Stimulated activated effector memory CD8-positive, alpha-beta T cell treated with anti-CD3 and anti-CD28 coated beads, Interleukin-12 subunit alpha, Interleukin-12 subunit beta, amount 100 ng/mL, for 72 hours (primary cell): ENCODE measurements around the gene SUN1.
"Not testable (repeated sequence)": the region's sequence is repeated elsewhere in the genome, so short reads cannot be mapped to it uniquely, and the experiment has no call there.

Experiments used
- ATAC-seq: fragments of 150-1000 bp; cut with Tn5 transposase; 2 replicates; pipeline ENCODE4 v1.10.0; 2021
- DNase-seq, 2 donors: peaks; one replicate each; pipeline ENCODE4 v3.0.0; 2021 to 2022; ENCODE audit warnings: low spot score in 2 of 2
- H3K27ac Mint-ChIP-seq: one replicate; pipeline ENCODE4 v1.8.0; 2022; ENCODE audit warnings: mild to moderate bottlenecking, mixed read lengths
- H3K36me3 Mint-ChIP-seq: one replicate; pipeline ENCODE4 v1.8.0; 2022; ENCODE audit warnings: mild to moderate bottlenecking, mixed read lengths
- H3K4me1 Mint-ChIP-seq: one replicate; pipeline ENCODE4 v1.8.0; 2022; ENCODE audit warnings: mixed read lengths
- H3K4me3 Mint-ChIP-seq: one replicate; pipeline ENCODE4 v1.8.0; 2022; ENCODE audit warnings: mild to moderate bottlenecking, mixed read lengths
- H3K9me3 Mint-ChIP-seq: one replicate; pipeline ENCODE4 v1.8.0; 2022; ENCODE audit warnings: mixed read lengths

SUN1 gene

DNA sequence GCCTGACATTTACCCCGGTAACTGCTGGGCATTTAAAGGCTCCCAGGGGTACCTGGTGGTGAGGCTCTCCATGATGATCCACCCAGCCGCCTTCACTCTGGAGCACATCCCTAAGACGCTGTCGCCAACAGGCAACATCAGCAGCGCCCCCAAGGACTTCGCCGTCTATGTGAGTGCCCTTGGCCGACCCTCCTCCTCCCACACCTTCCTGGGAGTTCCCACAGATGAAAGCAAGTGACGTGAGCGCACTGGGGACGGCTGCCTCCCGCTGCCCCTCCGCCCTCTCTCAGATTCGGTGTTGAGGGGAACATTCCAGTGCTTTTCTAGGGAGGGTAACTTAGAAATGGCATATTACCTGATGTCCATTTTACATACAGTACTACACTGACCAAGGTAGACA, 37.1 kb downstream of the SUN1 start:
- ATAC-seq (no peak), DNase-seq (no peak)
- H3K36me3 Mint-ChIP-seq: peaks cover 74% of the 10 kb centered on the region
- peaks cover 8% of the 10 kb centered on the region for H3K4me1 Mint-ChIP-seq
- no peaks in the 10 kb centered on the region for H3K9me3 Mint-ChIP-seq
- no peak overlapping the region for H3K27ac Mint-ChIP-seq
- no peak overlapping the region for H3K4me3 Mint-ChIP-seq

DNA sequence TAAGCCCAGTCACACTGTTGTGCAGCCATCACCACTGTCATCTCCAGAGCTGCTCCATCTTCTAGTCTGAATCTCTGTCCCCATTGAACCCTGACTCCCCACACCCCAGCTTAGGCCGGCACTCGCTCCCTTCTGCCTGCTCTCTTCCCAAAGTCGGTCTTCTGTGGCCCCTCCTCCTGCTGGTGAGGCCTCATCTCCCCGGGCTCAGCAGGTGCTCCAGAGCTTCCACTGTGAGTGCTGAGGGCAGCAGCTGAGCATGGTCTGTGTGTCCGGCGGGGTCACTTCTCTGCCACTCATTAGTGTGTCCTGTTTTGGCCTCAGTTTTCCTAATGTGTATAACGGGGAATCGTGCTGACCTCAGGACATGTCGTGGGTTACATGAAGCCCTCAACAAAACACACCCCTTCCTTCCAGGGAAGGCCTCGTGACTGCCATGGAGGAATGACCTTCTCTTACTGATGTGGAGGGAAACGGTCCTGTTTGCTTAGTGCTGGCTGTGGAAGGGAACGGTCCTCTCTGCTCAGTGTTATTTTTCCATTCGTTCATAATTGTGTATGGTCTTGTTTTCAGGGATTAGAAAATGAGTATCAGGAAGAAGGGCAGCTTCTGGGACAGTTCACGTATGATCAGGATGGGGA, 39.7 kb downstream of the SUN1 start:
- Mint-ChIP-seq H3K36me3 (peaks cover 60% of the 10 kb centered on the region), H3K4me1 (peaks cover 8% of the 10 kb centered on the region), H3K4me3 (no peak overlapping the region), H3K27ac (no peak overlapping the region), H3K9me3 (no peaks in the 10 kb centered on the region)
- no peak for ATAC-seq
- no peak for DNase-seq

DNA sequence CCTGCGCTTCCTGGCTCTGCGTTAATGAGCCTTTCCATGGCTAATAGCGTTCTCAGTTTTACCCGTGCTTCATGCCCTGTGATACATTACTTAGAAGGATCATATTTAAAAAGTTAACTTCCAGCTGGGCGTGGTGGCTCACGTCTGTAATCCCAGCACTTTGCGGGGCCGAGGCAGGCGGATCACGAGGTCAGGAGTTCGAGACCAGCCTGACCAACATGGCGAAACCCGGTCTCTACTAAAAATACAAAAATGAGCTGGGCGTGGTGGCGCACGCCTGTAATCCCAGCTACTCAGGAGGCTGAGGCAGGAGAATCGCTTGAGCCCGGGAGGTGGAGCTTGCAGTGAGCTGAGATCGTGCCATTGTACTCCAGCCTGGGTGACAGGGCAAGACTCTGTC, 40.4 kb downstream of the SUN1 start:
- H3K4me3 Mint-ChIP-seq, H3K27ac Mint-ChIP-seq, H3K4me1 Mint-ChIP-seq, ATAC-seq, H3K9me3 Mint-ChIP-seq, DNase-seq: not testable (repeated sequence)
- peaks cover 59% of the 10 kb centered on the region for H3K36me3 Mint-ChIP-seq

DNA sequence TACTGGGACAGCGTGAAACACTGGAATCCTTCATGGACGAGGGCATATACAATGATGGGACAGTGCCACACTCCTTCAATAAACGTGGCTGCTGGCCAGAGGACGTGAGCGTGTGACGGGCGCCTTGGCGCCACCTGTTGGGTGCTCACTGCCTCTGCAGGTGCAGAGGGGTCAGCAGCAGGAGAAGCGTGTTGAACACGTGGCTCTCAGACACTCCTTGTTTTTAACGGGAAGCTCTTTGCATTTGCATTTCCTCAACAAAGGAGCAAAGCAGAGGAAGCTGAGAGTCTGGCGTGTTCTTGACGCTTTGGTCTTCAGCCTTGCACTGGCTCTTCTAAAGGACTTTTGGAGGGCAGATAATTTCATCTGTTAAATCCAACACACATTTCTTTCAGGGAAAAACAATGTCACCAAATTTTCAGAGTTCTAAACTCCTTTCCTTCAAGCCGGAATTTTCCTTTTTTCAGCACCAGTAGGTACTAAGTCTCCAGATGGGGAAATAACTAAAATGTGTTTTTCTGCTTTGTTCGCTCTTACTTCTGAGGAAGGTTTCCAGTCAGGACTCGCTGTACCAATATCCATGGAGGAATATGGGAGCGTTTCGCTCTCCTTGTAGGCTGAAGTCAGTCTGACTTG, 41.2 kb downstream of the SUN1 start:
- no peak overlapping the region for H3K27ac Mint-ChIP-seq
- ATAC-seq (peak; percentile 35), DNase-seq (peak; percentile 58 to 82)
- peaks cover 14% of the 10 kb centered on the region for H3K4me1 Mint-ChIP-seq
- H3K4me3 Mint-ChIP-seq: no peak overlapping the region
- H3K9me3 Mint-ChIP-seq: no peaks in the 10 kb centered on the region
- peaks cover 54% of the 10 kb centered on the region for H3K36me3 Mint-ChIP-seq

DNA sequence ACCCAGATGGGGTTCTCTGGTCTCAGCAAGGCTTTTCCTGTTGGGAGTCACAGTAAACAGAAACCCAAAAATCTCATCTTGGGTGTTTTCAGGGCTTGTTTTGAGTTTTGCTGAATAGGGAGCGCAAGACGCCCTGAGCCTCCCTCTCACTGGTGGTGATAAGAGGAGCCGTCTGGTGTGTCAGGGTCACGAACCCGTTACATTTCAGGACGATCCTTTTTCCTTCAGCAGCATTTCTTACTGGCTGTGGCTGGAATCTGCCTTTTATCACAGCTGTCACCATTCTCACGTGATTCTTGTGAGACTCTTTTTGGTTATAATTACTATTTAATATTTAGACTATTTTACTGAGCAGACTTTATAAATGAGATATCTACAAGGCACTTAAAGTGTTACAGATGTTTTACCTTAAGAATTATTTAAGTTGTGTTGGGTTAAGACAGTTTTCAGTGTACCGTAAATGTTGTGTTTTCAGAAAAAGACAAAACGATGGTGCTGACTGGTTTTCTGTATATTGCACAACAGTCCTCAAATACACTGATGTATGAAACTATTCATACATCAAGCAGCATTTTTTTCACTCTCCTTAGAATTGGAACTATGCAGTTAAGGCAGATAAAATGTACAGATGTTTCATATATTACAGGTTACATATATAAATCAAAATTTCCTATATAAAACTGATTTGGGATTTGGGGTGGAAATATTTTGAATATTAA, 41.9 kb downstream of the SUN1 start:
- Mint-ChIP-seq H3K4me3 (no peak overlapping the region), H3K9me3 (no peaks in the 10 kb centered on the region), H3K4me1 (peaks cover 18% of the 10 kb centered on the region), H3K36me3 (peaks cover 51% of the 10 kb centered on the region), H3K27ac (no peak overlapping the region)
- no peak for DNase-seq
- no peak for ATAC-seq

DNA sequence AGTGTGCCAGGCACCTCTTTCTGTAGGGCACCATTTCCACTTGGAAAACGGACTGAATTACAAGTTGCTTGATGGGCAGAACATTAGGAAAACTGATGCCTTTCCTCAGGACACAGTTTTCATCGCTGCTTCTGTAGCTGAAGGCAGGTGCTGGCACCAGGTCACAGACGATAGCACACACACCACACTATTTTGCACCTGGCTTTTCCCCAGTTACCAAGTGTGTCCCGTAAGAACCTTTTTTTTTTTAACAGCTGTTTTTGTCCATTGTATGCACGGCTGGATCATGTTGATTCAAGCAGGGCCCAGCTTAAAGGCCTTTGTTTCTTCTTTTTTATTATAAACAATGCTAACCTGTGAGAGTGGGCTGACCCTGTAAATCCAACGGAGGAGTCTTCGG, 42.8 kb downstream of the SUN1 start:
- Mint-ChIP-seq H3K4me1 (peaks cover 23% of the 10 kb centered on the region), H3K9me3 (no peaks in the 10 kb centered on the region), H3K4me3 (no peak overlapping the region), H3K27ac (no peak overlapping the region), H3K36me3 (peaks cover 42% of the 10 kb centered on the region)
- ATAC-seq: no peak
- DNase-seq: no peak

DNA sequence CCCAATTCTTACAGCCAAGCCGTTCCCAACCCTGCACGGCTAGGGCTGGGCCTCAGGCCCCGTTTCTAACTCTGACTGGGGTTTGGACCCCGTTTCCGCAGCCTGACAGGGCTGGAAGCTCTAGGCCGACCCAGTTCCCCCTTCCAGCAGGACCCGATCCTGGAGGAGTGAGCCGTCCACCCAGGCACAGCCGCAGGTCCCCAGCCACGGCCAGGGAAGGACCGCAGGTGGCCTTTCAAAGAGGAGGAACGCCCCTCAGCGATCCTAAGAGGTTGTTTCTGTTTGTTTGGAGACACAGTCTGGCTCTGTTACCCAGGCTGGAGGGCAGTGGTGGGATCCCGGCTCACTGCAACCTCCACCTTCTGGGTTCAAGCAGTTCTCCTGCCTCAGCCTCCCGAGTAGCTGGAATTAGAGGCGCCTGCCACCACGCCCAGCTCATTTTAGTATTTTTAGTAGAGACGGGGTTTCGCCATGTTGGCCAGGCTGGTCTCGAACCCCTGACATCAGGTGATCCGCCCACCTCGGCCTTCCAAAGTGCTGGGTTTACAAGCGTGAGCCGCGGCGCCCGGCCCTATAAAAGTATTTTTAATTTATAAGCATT, 43.3 kb downstream of the SUN1 start:
- DNase-seq: no peak
- no peak for ATAC-seq
- Mint-ChIP-seq H3K27ac (no peak overlapping the region), H3K36me3 (peaks cover 37% of the 10 kb centered on the region), H3K9me3 (no peaks in the 10 kb centered on the region), H3K4me1 (peaks cover 23% of the 10 kb centered on the region), H3K4me3 (no peak overlapping the region)

DNA sequence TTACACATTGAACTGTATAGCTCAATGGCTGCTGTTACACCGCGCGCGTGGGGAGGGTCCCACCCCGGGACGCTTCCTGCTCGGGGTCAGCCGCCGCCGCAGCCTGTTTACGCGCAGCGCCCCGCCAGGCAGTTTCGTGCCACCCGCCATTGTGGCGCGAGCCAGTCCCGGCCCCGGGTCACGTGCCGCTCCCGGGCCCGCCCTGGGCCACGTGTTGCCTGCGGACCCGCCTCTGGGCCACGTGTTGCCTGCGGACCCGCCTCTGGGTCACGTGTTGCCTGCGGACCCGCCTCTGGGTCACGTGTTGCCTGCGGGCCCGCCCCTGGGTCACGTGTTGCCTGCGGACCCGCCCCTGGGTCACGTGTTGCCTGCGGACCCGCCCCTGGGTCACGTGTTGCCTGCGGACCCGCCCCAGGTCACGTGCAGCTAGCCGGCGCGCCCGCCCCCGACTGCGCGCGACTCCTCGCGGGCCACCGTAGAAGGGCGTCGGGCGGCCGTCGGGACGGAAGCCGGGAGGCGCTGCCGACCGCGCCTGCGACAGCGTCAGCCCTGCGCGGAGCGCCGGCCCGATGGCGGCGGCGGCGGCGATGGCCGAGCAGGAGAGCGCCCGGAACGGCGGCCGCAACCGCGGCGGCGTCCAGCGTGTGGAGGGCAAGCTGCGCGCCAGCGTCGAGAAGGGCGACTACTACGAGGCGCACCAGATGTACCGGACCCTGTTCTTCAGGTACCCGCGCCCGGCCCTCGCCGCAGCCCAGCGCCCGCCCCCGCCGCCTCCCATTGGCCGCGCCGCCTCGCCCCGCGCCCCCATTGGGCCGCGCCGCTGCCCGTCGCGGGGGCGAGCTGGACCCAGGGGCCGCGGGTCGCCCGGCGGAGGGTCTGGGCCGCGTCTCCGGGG, 44.0 kb downstream of the SUN1 start, which contains the start of gene GET4:
Gene GET4, plus strand, starts transcription at position 478 of the 895 bp plus-strand sequence. Its CDS starts 92 bp downstream, at position 570.
- peak within 1 kb of the TSS; percentile 95 for H3K27ac Mint-ChIP-seq
- H3K36me3 Mint-ChIP-seq: peaks cover 30% of the 10 kb centered on the region
- DNase-seq (peak; percentile 97 to 99), ATAC-seq (peak; percentile 91)
- H3K9me3 Mint-ChIP-seq: no peaks in the 10 kb centered on the region
- H3K4me1 Mint-ChIP-seq: peaks cover 23% of the 10 kb centered on the region
- peak within 1 kb of the TSS; percentile 93 for H3K4me3 Mint-ChIP-seq

DNA sequence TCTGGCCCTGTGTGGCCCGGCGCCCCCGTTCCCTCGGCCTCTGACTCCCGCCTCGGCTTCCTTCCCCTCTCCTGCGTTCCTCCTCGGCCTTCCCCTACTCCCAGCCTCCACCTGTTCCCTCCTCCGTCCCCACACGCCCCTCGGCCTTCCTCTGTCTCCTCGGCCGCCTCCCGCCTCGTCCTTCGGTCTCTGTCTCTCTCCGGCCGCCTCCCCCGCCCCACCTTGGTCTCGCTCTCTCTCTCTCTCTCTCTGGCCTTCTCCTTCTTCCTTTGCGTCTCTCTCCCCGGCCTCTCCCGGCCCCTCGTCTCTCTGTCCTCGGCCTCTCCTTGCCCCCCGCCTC, 44.7 kb downstream of the SUN1 start:
- H3K36me3 Mint-ChIP-seq: peaks cover 25% of the 10 kb centered on the region
- H3K4me3 Mint-ChIP-seq: peak overlapping the region; percentile 93
- ATAC-seq (peak; percentile 33), DNase-seq (no peak)
- peaks cover 23% of the 10 kb centered on the region for H3K4me1 Mint-ChIP-seq
- no peaks in the 10 kb centered on the region for H3K9me3 Mint-ChIP-seq
- peak overlapping the region; percentile 95 for H3K27ac Mint-ChIP-seq

DNA sequence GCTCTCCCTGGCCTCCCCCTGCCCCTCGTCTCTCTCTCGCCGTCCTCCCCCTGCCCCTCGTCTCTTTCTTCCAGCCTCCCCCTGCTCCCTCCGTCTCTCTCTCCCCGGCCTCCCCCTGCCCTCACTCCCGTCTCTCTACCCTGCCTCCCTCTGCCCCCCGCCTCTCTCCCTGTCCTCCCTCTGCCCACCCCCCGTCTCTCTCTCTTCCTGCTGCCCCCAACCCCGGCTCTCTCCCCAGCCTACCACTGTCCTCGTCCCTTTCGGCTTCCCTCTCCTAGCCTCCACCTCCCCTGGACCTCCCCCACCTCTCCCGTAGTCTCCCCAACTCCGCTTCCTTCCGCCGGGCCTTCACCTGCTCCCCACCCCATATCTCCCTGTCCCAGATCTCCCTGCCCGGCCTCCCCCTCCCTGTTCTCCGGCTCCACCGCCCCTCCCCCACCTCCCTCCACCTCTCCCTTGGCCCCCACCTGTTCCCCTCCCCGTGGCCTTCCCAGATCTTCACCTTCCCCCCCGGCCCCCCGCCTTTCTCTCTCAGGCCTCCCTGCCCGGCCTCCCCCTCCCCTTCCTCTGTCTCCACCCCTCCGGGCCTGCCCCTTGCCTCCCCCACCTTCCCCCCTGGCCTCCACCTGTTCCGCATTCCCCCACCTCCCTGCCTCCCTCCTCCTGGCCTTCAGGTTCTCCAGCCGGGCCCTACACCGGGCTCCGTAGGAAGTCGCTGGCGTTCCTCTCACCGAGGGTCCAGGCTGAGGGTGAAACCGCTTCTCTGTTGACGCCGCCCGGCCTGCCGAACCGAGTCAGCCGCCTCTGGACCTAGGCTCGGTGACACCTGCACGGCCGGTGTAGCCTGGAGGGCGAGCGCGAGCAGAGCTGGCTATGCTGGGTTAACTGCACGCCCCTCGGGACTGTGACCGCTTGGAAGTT, 45.3 kb downstream of the SUN1 start:
- no peaks in the 10 kb centered on the region for H3K9me3 Mint-ChIP-seq
- H3K4me1 Mint-ChIP-seq: peaks cover 24% of the 10 kb centered on the region
- H3K27ac Mint-ChIP-seq: peak overlapping the region; percentile 95
- H3K4me3 Mint-ChIP-seq: peak overlapping the region; percentile 93
- DNase-seq (no peak), ATAC-seq (no peak)
- H3K36me3 Mint-ChIP-seq: peaks cover 19% of the 10 kb centered on the region

DNA sequence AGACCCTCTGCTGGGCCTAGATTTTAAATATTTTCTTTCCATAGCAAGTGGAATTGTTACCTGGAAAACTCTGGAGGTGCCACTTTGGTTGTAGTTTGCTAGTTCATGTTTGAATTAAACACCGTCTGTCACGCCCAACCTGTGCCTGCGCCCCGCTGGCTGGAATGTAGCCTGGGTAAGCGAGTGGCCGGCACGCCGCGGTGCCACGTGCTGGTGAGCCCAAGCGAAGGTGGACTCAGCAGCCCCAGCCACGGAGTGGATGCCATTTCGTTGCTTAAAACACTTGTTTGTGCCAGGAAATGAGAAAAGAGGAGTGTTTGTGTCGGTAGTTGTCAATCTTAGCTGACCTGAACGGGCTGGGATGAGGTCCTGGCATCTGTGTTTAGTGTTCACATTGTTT, 46.8 kb downstream of the SUN1 start:
- Mint-ChIP-seq H3K36me3 (peaks cover 13% of the 10 kb centered on the region), H3K4me3 (no peak overlapping the region), H3K9me3 (no peaks in the 10 kb centered on the region), H3K27ac (no peak overlapping the region), H3K4me1 (peaks cover 25% of the 10 kb centered on the region)
- no peak for ATAC-seq
- no peak for DNase-seq

DNA sequence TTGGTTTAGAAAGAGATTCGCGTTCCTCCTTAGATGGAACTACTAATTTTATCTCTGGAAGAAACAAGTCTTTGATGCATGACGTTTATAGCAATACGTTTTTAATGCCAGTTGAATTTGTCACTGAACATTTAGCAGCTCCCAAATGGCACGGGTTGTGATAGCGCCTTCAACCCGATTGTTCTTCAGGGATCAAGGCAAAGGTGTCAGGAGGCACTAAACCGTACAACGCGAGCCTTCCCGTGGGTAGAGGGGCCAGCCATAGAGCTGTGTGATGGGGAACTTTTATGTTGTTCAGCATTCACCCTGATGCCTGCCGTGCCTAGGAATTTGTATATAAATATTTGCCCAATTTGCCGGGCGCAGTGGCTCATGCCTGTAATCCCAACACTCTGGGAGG, 47.4 kb downstream of the SUN1 start:
- ATAC-seq (no peak), DNase-seq (no peak)
- H3K27ac Mint-ChIP-seq: no peak overlapping the region
- no peak overlapping the region for H3K4me3 Mint-ChIP-seq
- H3K36me3 Mint-ChIP-seq: peaks cover 13% of the 10 kb centered on the region
- H3K9me3 Mint-ChIP-seq: no peaks in the 10 kb centered on the region
- peaks cover 30% of the 10 kb centered on the region for H3K4me1 Mint-ChIP-seq

DNA sequence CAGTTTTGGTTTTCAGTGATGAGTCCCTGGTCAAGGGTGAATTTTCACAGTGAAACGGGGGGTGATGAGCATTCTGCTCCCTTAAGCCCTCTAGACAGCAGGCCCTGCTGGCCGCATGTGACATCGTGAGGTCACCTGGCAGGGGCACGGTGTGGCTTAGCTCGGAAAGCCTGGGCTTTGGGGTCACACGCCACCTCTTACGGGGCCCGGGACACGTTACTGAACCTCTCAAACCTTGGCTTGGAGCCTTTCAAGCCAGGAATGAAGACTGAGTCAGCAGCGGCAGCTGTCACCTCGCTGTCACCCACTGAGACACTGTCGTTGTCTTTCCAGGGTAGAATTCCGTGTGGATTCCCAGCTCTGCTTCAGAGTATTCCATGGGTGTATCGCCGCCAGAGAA, 48.2 kb downstream of the SUN1 start:
- no peaks in the 10 kb centered on the region for H3K9me3 Mint-ChIP-seq
- DNase-seq: no peak
- H3K4me3 Mint-ChIP-seq: no peak overlapping the region
- ATAC-seq: no peak
- peaks cover 13% of the 10 kb centered on the region for H3K36me3 Mint-ChIP-seq
- H3K4me1 Mint-ChIP-seq: peaks cover 31% of the 10 kb centered on the region
- no peak overlapping the region for H3K27ac Mint-ChIP-seq
